Activated naive CD4-positive, alpha-beta T cell treated with anti-CD3 and anti-CD28 coated beads for 36 hours (primary cell): ENCODE measurements around the gene CD47. TPM values are rescaled to one million over a fixed set of nuclear protein-coding genes. Genes with fewer than 3 reads are reported as not detected.

Experiments
- CTCF ChIA-PET: fragments of 350-600 bp; sonication (Branson Sonifier 250); formaldehyde crosslinking; loops from one replicate; lab custom pipeline; 2021; ENCODE audit warnings: antibody characterized with exemption; lab: Charles Lee
- DNase-seq: peaks from one replicate; pipeline ENCODE4 v3.0.0-alpha.2; 2020
- H3K27ac Mint-ChIP-seq: one replicate; pipeline ENCODE4 v1.8.0; 2021; ENCODE audit warnings: mild to moderate bottlenecking, mixed read lengths
- H3K27me3 Mint-ChIP-seq: one replicate; pipeline ENCODE4 v1.8.0; 2021; ENCODE audit warnings: low read depth, mixed read lengths
- H3K36me3 Mint-ChIP-seq: one replicate; pipeline ENCODE4 v1.8.0; 2021; ENCODE audit warnings: low read depth, mixed read lengths
- H3K4me1 Mint-ChIP-seq: one replicate; pipeline ENCODE4 v1.8.0; 2021; ENCODE audit warnings: low read depth, mixed read lengths
- H3K4me3 Mint-ChIP-seq: one replicate; pipeline ENCODE4 v1.8.0; 2021; ENCODE audit warnings: mild to moderate bottlenecking, moderate library complexity, mixed read lengths
- H3K9me3 Mint-ChIP-seq: one replicate; pipeline ENCODE4 v1.8.0; 2021; ENCODE audit warnings: mixed read lengths
- intact Hi-C: fragments of 100-400 bp; cut with micrococcal nuclease; formaldehyde crosslinking; loops from one replicate; pipeline ENCODE4 v1.15.1; 2023
- total RNA-seq, 2 experiments: library from RNA; stranded (reverse); gene quantifications; one replicate each; pipeline ENCODE4 v1.2.3, GENCODE V29; 2021

CD47 gene
- total RNA-seq, 2 experiments from 2014 or later, result 60.2 to 63.7 TPM

GRCh38 chr3:108097322-108098002, 6.6 kb upstream of the CD47 start:
- Mint-ChIP-seq H3K27ac (no peak overlapping the region), H3K27me3 (no peaks in the 10 kb centered on the region), H3K4me1 (peaks cover 59% of the 10 kb centered on the region), H3K36me3 (no peaks in the 10 kb centered on the region), H3K9me3 (no peaks in the 10 kb centered on the region), H3K4me3 (no peak overlapping the region)
- intact Hi-C loops, result no loop called here
- CTCF ChIA-PET, result interaction anchor here (0.5 kb wide), 1 partner anchor 311 kb away, joined by 3 read pairs; no protein-coding TSS in a partner anchor
- no peak for DNase-seq

GRCh38 chr3:108096532-108097321, 5.9 kb upstream of the CD47 start:
- Mint-ChIP-seq H3K4me3 (no peak overlapping the region), H3K27ac (no peak overlapping the region), H3K4me1 (peaks cover 59% of the 10 kb centered on the region), H3K36me3 (peaks cover 1% of the 10 kb centered on the region), H3K9me3 (no peaks in the 10 kb centered on the region), H3K27me3 (no peaks in the 10 kb centered on the region)
- intact Hi-C loops, result no loop called here
- CTCF ChIA-PET, result no interaction called here
- no peak for DNase-seq

- intact Hi-C loops, result no loop called here
- peaks cover 7% of the 10 kb centered on the region for H3K36me3 Mint-ChIP-seq
- peak overlapping the region; percentile 28 for H3K27ac Mint-ChIP-seq
- peaks cover 35% of the 10 kb centered on the region for H3K4me1 Mint-ChIP-seq
- no peaks in the 10 kb centered on the region for H3K27me3 Mint-ChIP-seq
- CTCF ChIA-PET, result interaction anchor here (0.7 kb wide), 1 partner anchor 191 kb away, joined by 3 read pairs; no protein-coding TSS in a partner anchor
- peak; percentile 45 for DNase-seq
- no peak overlapping the region for H3K4me3 Mint-ChIP-seq
- peaks cover 2% of the 10 kb centered on the region for H3K9me3 Mint-ChIP-seq
These were observed 2.8 kb upstream of the CD47 start for GRCh38 chr3:108093616-108094015.

GRCh38 chr3:108093021-108093420, 2.2 kb upstream of the CD47 start:
- peak overlapping the region; percentile 7 for H3K4me3 Mint-ChIP-seq
- no peaks in the 10 kb centered on the region for H3K27me3 Mint-ChIP-seq
- DNase-seq, result no peak
- no peak overlapping the region for H3K27ac Mint-ChIP-seq
- H3K36me3 Mint-ChIP-seq, result peaks cover 7% of the 10 kb centered on the region
- intact Hi-C loops, result no loop called here
- peaks cover 35% of the 10 kb centered on the region for H3K4me1 Mint-ChIP-seq
- CTCF ChIA-PET, result interaction anchor here (0.8 to 2.1 kb wide), 3 partner anchors 29 to 165 kb away, joined by 3 to 7 read pairs (median 4); no protein-coding TSS in a partner anchor
- H3K9me3 Mint-ChIP-seq, result peaks cover 2% of the 10 kb centered on the region

GRCh38 chr3:108092501-108092900, 1.7 kb upstream of the CD47 start:
- intact Hi-C loops, result no loop called here
- peaks cover 35% of the 10 kb centered on the region for H3K4me1 Mint-ChIP-seq
- H3K36me3 Mint-ChIP-seq, result peaks cover 7% of the 10 kb centered on the region
- peaks cover 2% of the 10 kb centered on the region for H3K9me3 Mint-ChIP-seq
- H3K27me3 Mint-ChIP-seq, result no peaks in the 10 kb centered on the region
- CTCF ChIA-PET, result interaction anchor here (0.6 to 2.1 kb wide), 8 partner anchors 11 to 471 kb away, joined by 3 to 7 read pairs (median 4); no protein-coding TSS in a partner anchor
- DNase-seq, result peak; percentile 24
- peak overlapping the region; percentile 92 for H3K4me3 Mint-ChIP-seq
- H3K27ac Mint-ChIP-seq, result no peak overlapping the region

GRCh38 chr3:108091498-108092250, 843 bp upstream of the CD47 start:
- H3K36me3 Mint-ChIP-seq, result peaks cover 7% of the 10 kb centered on the region
- intact Hi-C loops, result loop anchor here (2.0 kb wide), 2 partner anchors 497 to 567 kb away; partner anchors contain the start of genes CIP2A and DZIP3
- H3K9me3 Mint-ChIP-seq, result peaks cover 2% of the 10 kb centered on the region
- H3K4me1 Mint-ChIP-seq, result peaks cover 31% of the 10 kb centered on the region
- no peaks in the 10 kb centered on the region for H3K27me3 Mint-ChIP-seq
- DNase-seq, result peak; percentile 34
- H3K27ac Mint-ChIP-seq, result peak overlapping the region; percentile 96
- H3K4me3 Mint-ChIP-seq, result peak overlapping the region; percentile 92
- CTCF ChIA-PET, result interaction anchor here (0.6 to 2.1 kb wide), 7 partner anchors 12 to 133 kb away, joined by 3 to 7 read pairs (median 4); no protein-coding TSS in a partner anchor

GRCh38 chr3:108090049-108090700, 656 bp downstream of the CD47 start:
- Mint-ChIP-seq H3K4me3 (peak overlapping the region; percentile 97), H3K27ac (peak overlapping the region; percentile 98), H3K27me3 (no peaks in the 10 kb centered on the region), H3K36me3 (peaks cover 7% of the 10 kb centered on the region), H3K4me1 (peaks cover 25% of the 10 kb centered on the region), H3K9me3 (peaks cover 2% of the 10 kb centered on the region)
- peak; percentile 55 for DNase-seq
- CTCF ChIA-PET, result interaction anchor here (0.6 to 1.9 kb wide), 7 partner anchors 11 to 387 kb away, joined by 3 to 7 read pairs (median 3); no protein-coding TSS in a partner anchor
- intact Hi-C loops, result loop anchor here (2.0 kb wide), 2 partner anchors 499 to 565 kb away; partner anchors contain the start of genes CIP2A and DZIP3

- intact Hi-C loops, result loop anchor here (1.0 to 10.0 kb wide), 7 partner anchors 12 to 1915 kb away; partner anchors contain the start of gene TRAT1
- H3K9me3 Mint-ChIP-seq, result peaks cover 2% of the 10 kb centered on the region
- peaks cover 7% of the 10 kb centered on the region for H3K36me3 Mint-ChIP-seq
- peaks cover 25% of the 10 kb centered on the region for H3K4me1 Mint-ChIP-seq
- CTCF ChIA-PET, result interaction anchor here (0.6 to 1.9 kb wide), 9 partner anchors 12 to 388 kb away, joined by 3 to 7 read pairs (median 3); no protein-coding TSS in a partner anchor
- peak overlapping the region; percentile 97 for H3K4me3 Mint-ChIP-seq
- H3K27me3 Mint-ChIP-seq, result no peaks in the 10 kb centered on the region
- H3K27ac Mint-ChIP-seq, result peak overlapping the region; percentile 98
- no peak for DNase-seq
These were observed 1.3 kb downstream of the CD47 start for GRCh38 chr3:108089579-108089978.

GRCh38 chr3:108088697-108089096, 2.1 kb downstream of the CD47 start:
- peak overlapping the region; percentile 21 for H3K27ac Mint-ChIP-seq

GRCh38 chr3:108088146-108088545, 2.7 kb downstream of the CD47 start:
- CTCF ChIA-PET, result interaction anchor here (1.2 kb wide), 1 partner anchor 45 kb away, joined by 3 read pairs; no protein-coding TSS in a partner anchor
- peaks cover 2% of the 10 kb centered on the region for H3K9me3 Mint-ChIP-seq
- H3K4me1 Mint-ChIP-seq, result peaks cover 17% of the 10 kb centered on the region
- no peak for DNase-seq
- no peaks in the 10 kb centered on the region for H3K27me3 Mint-ChIP-seq
- intact Hi-C loops, result loop anchor here (1.0 to 10.0 kb wide), 15 partner anchors 8 to 1913 kb away; partner anchors contain the start of gene TRAT1
- H3K4me3 Mint-ChIP-seq, result peak overlapping the region; percentile 47
- H3K27ac Mint-ChIP-seq, result peak overlapping the region; percentile 57
- H3K36me3 Mint-ChIP-seq, result peaks cover 7% of the 10 kb centered on the region

More at GRCh38 chr3:108088697-108089096, 2.1 kb downstream of the CD47 start:
- peaks cover 2% of the 10 kb centered on the region for H3K9me3 Mint-ChIP-seq
- peaks cover 7% of the 10 kb centered on the region for H3K36me3 Mint-ChIP-seq
- peaks cover 22% of the 10 kb centered on the region for H3K4me1 Mint-ChIP-seq
- H3K4me3 Mint-ChIP-seq, result peak overlapping the region; percentile 53
- intact Hi-C loops, result loop anchor here (1.0 to 10.0 kb wide), 16 partner anchors 8 to 1914 kb away; partner anchors contain the start of gene TRAT1
- DNase-seq, result peak; percentile 77
- CTCF ChIA-PET, result interaction anchor here (0.6 to 1.7 kb wide), 5 partner anchors 12 to 243 kb away, joined by 3 to 7 read pairs (median 3); no protein-coding TSS in a partner anchor
- H3K27me3 Mint-ChIP-seq, result no peaks in the 10 kb centered on the region

- Mint-ChIP-seq H3K27ac (no peak overlapping the region), H3K27me3 (no peaks in the 10 kb centered on the region), H3K4me3 (no peak overlapping the region), H3K9me3 (peaks cover 2% of the 10 kb centered on the region), H3K36me3 (peaks cover 5% of the 10 kb centered on the region), H3K4me1 (peaks cover 10% of the 10 kb centered on the region)
- CTCF ChIA-PET, result interaction anchor here (0.7 to 1.3 kb wide), 2 partner anchors 298 to 391 kb away, joined by 3 read pairs; no protein-coding TSS in a partner anchor
- DNase-seq, result no peak
- intact Hi-C loops, result loop anchor here (1.0 to 10.0 kb wide), 2 partner anchors 136 to 1912 kb away; partner anchors contain the start of gene IFT57
These were observed 4.2 kb downstream of the CD47 start for GRCh38 chr3:108086653-108087052.
